ENCODE data around the gene FBLN2.

GRCh38 chr3:13673207-13673606 lies 124.3 kb downstream of the FBLN2 start:
- no peak for TF ChIP-seq CTCF (IDR thresholded peaks at IDR 0.05)
- TF ChIP-seq POLR2A (IDR thresholded peaks at IDR 0.05) = no peak
- no peak for TF ChIP-seq EP300 (IDR thresholded peaks at IDR 0.05)

All from gastroesophageal sphincter (tissue), 3 donors.